Naive thymus-derived CD4-positive, alpha-beta T cell (primary cell): ENCODE results near the gene CDK4. TPM values are rescaled to one million over a fixed set of nuclear protein-coding genes. Genes with fewer than 3 reads are reported as not detected.

Experiments used
- ATAC-seq: fragments of 150-1000 bp; cut with Tn5 transposase; 2 replicates; pipeline ENCODE4 v1.10.0; 2021; ENCODE audit warnings: mild to moderate bottlenecking, moderate library complexity
- CTCF ChIA-PET: fragments of 350-600 bp; sonication (Branson Sonifier 250); formaldehyde crosslinking; loops from one replicate; lab custom pipeline; 2021; ENCODE audit warnings: antibody characterized with exemption; lab: Charles Lee
- POLR2A ChIA-PET: fragments of 350-600 bp; sonication (Branson Sonifier 250); formaldehyde crosslinking; loops from one replicate; lab custom pipeline; 2021; ENCODE audit warnings: antibody characterized with exemption, inconsistent platforms; lab: Charles Lee
- DNase-seq, 9 donors: peaks; one replicate each; pipeline versions ENCODE4 v3.0.0 to v3.0.0-alpha.2; 2020 to 2022; ENCODE audit warnings: mixed read lengths in 1 of 9
- H3K27ac ChIP-seq: one replicate; pipeline ENCODE4 v1.7.0; 2013; ENCODE audit warnings: mild to moderate bottlenecking, low read depth, low read length, moderate library complexity
- H3K27me3 ChIP-seq, 2 donors: one replicate each; pipeline ENCODE4 v1.7.0; 2013; ENCODE audit warnings: low read length in 2 of 2, mild to moderate bottlenecking in 2 of 2, moderate library complexity in 2 of 2; ENCODE audit not compliant: control insufficient read depth in 2 of 2, insufficient read depth in 2 of 2
- H3K36me3 ChIP-seq, 3 experiments: 1 replicate in 2 of 3; 2 replicates in 1 of 3; pipeline ENCODE4 v1.7.0; 2013; ENCODE audit warnings: low read length in 3 of 3, mild to moderate bottlenecking in 3 of 3, moderate library complexity in 1 of 3; ENCODE audit not compliant: insufficient read depth in 3 of 3, control insufficient read depth in 2 of 3
- H3K4me1 ChIP-seq, 2 donors: one replicate each; pipeline ENCODE4 v1.7.0; 2013; ENCODE audit warnings: low read length in 2 of 2, mild to moderate bottlenecking in 2 of 2, moderate library complexity in 1 of 2; ENCODE audit not compliant: control insufficient read depth in 2 of 2, insufficient read depth in 2 of 2
- H3K4me3 ChIP-seq: 2 replicates; pipeline ENCODE4 v1.7.0; 2013; ENCODE audit warnings: mild to moderate bottlenecking, low read length
- H3K9me3 ChIP-seq, 3 experiments: 1 replicate in 2 of 3; 2 replicates in 1 of 3; pipeline ENCODE4 v1.7.0; 2013; ENCODE audit warnings: low read length in 3 of 3; ENCODE audit not compliant: control insufficient read depth in 2 of 3
- H3K27ac Mint-ChIP-seq, 9 donors: one replicate each; pipeline ENCODE4 v1.8.0; 2020 to 2022; ENCODE audit warnings: mixed read lengths in 9 of 9, mild to moderate bottlenecking in 8 of 9, moderate library complexity in 5 of 9, inconsistent platforms in 2 of 9
- H3K27me3 Mint-ChIP-seq, 5 donors: one replicate each; pipeline ENCODE4 v1.8.0; 2021 to 2022; ENCODE audit warnings: mixed read lengths in 5 of 5, mild to moderate bottlenecking in 1 of 5
- H3K36me3 Mint-ChIP-seq, 5 donors: one replicate each; pipeline ENCODE4 v1.8.0; 2020 to 2022; ENCODE audit warnings: mixed read lengths in 5 of 5, mild to moderate bottlenecking in 3 of 5, inconsistent platforms in 1 of 5
- H3K4me1 Mint-ChIP-seq, 7 donors: one replicate each; pipeline ENCODE4 v1.8.0; 2020 to 2022; ENCODE audit warnings: mixed read lengths in 7 of 7, mild to moderate bottlenecking in 3 of 7, inconsistent platforms in 1 of 7
- H3K4me3 Mint-ChIP-seq, 10 donors: one replicate each; pipeline ENCODE4 v1.8.0; 2020 to 2022; ENCODE audit warnings: mild to moderate bottlenecking in 10 of 10, mixed read lengths in 10 of 10, moderate library complexity in 6 of 10, inconsistent platforms in 2 of 10
- H3K9me3 Mint-ChIP-seq, 11 donors: one replicate each; pipeline ENCODE4 v1.8.0; 2020 to 2022; ENCODE audit warnings: mixed read lengths in 11 of 11, mild to moderate bottlenecking in 4 of 11, inconsistent platforms in 1 of 11, moderate library complexity in 1 of 11
- intact Hi-C, 2 donors: fragments of 100-400 bp; cut with micrococcal nuclease; formaldehyde crosslinking; loops; one replicate each; pipeline ENCODE4 v1.15.1; 2023
- microRNA-seq: library from miRNA; unstranded; fragments of <30 nt; microRNA quantifications from one replicate; pipeline ENCODE4 v1.2.0, GENCODE V29; 2022; ENCODE audit warnings: borderline microRNAs expressed
- polyA plus RNA-seq, 2 donors: library from polyadenylated mRNA; unstranded; fragments of 300-500 nt; fragmentation: Illumina TruSeq; gene quantifications; one replicate each; pipeline ENCODE4 v1.2.3, GENCODE V29; 2021
- total RNA-seq, 6 experiments: library from RNA in 5 of 6; stranded (reverse) in 5 of 6; gene quantifications; 1 replicate in 5 of 6; 2 replicates in 1 of 6; pipeline ENCODE4 v1.2.3 and lab custom pipeline; 2021 to 2026

CDK4 gene
- total and polyA plus RNA-seq, 7 experiments from 2014 or later, result 23.8 to 108 (median 49.5) TPM

DNA sequence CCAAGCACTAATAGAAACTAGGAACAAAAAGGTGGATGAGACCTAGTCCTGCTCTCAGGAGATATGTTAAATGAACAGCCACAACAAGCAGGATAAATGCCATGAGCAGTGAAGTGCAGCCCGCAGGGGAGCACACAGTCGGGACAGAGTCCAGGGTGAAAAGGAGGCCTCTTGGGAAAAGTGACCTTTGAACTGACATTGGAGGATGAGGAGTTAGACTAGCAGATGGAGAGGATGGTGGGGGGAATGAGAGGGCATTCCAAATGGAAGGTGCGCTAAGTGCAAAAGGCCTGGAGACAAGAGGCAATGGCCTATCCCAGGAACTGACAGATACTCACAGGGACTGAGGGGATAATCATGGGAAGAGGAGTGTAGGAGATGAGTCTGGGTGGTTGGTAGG, 53.7 kb downstream of the CDK4 start:
- no peaks in the 10 kb centered on the region for H3K27me3 Mint-ChIP-seq
- no peak overlapping the region for H3K4me3 Mint-ChIP-seq
- H3K4me1 ChIP-seq, result peaks cover 13 to 17% of the 10 kb centered on the region in 2 donors
- H3K4me1 Mint-ChIP-seq, result peaks cover 3 to 27% (median 13%) of the 10 kb centered on the region in 7 donors
- POLR2A ChIA-PET, result interaction anchor here (0.7 kb wide), 2 partner anchors 43 to 152 kb away, joined by 3 to 4 read pairs; no protein-coding TSS in a partner anchor
- H3K4me3 ChIP-seq, result no peak overlapping the region
- H3K36me3 Mint-ChIP-seq, result peaks cover 12 to 61% (median 54%) of the 10 kb centered on the region in 5 donors
- peaks cover 0 to 9% (median 2%) of the 10 kb centered on the region in 11 donors for H3K9me3 Mint-ChIP-seq
- H3K27me3 ChIP-seq, result no peaks in the 10 kb centered on the region
- DNase-seq, result no peak
- intact Hi-C loops, result loop anchor here in 1 of 2 donors (10.0 kb wide), 1 partner anchor 244 kb away; the partner anchor contains the start of genes GLI1 and INHBE
- no peak overlapping the region for H3K27ac Mint-ChIP-seq
- H3K27ac ChIP-seq, result no peak overlapping the region
- CTCF ChIA-PET, result no interaction called here
- ATAC-seq, result no peak
- peaks cover 9 to 59% (median 15%) of the 10 kb centered on the region in 3 experiments for H3K36me3 ChIP-seq
- H3K9me3 ChIP-seq, result peaks cover 0 to 4% (median 0%) of the 10 kb centered on the region in 3 experiments

Small RNAs within 50 kb of the gene (microRNA-seq; reads per million reads assigned to microRNA genes)
- gene MIR6759, result not detected

Other genes starting within 250 kb of the CDK4 start
- gene DDIT3, start 231.8 kb downstream of the CDK4 start, total RNA-seq, result 100 to 1,000 TPM in 1 of 5 experiments, 10 to 100 TPM in 4; 19.6 to 124 (median 51.6) TPM
- gene DDIT3, start 231.8 kb downstream of the CDK4 start, polyA plus RNA-seq, result 10 to 100 TPM; 15.9 to 23.1 TPM
- gene MBD6, start 229.5 kb downstream of the CDK4 start, total RNA-seq, result 100 to 1,000 TPM in 4 of 5 experiments, 10 to 100 TPM in 1; 85.2 to 127 (median 120) TPM
- 1 to 10 TPM in 1 of 2 donors, under 1 TPM in 1; 0.50 to 1.0 TPM for gene MBD6, start 229.5 kb downstream of the CDK4 start, polyA plus RNA-seq
- 10 to 100 TPM; 52.1 to 78.8 (median 63.0) TPM for gene DCTN2, start 205.1 kb downstream of the CDK4 start, total RNA-seq
- 10 to 100 TPM; 53.9 to 78.8 TPM for gene DCTN2, start 205.1 kb downstream of the CDK4 start, polyA plus RNA-seq
- 1 to 10 TPM in 4 of 5 experiments, under 1 TPM in 1; 0.95 to 1.7 (median 1.0) TPM for gene KIF5A, start 202.3 kb downstream of the CDK4 start, total RNA-seq
- under 1 TPM; 0.06 to 0.09 TPM for gene KIF5A, start 202.3 kb downstream of the CDK4 start, polyA plus RNA-seq
- gene PIP4K2C, start 161.1 kb downstream of the CDK4 start, total RNA-seq, result 10 to 100 TPM; 20.1 to 29.7 (median 21.9) TPM
- gene PIP4K2C, start 161.1 kb downstream of the CDK4 start, polyA plus RNA-seq, result 10 to 100 TPM; 18.5 to 29.7 TPM
- 10 to 100 TPM; 25.1 to 42.5 (median 35.6) TPM for gene DTX3, start 147.5 kb downstream of the CDK4 start, total RNA-seq
- gene DTX3, start 147.5 kb downstream of the CDK4 start, polyA plus RNA-seq, result 1 to 10 TPM; 5.3 to 6.7 TPM
- 1 to 10 TPM in 1 of 5 experiments, under 1 TPM in 4; 0.29 to 1.2 (median 0.84) TPM for gene ARHGEF25, start 140.9 kb downstream of the CDK4 start, total RNA-seq
- gene ARHGEF25, start 140.9 kb downstream of the CDK4 start, polyA plus RNA-seq, result not detected
- 1 to 10 TPM in 1 of 5 experiments, not detected in 4; 1.4 TPM for gene B4GALNT1, start 119.1 kb downstream of the CDK4 start, total RNA-seq
- not detected for gene B4GALNT1, start 119.1 kb downstream of the CDK4 start, polyA plus RNA-seq
- gene OS9, start 58.2 kb downstream of the CDK4 start, total RNA-seq, result 100 to 1,000 TPM; 139 to 175 (median 171) TPM
- 10 to 100 TPM; 59.5 to 70.6 TPM for gene OS9, start 58.2 kb downstream of the CDK4 start, polyA plus RNA-seq
- gene AGAP2, start 13.6 kb downstream of the CDK4 start, total RNA-seq, result 10 to 100 TPM; 33.9 to 66.7 (median 60.4) TPM
- gene AGAP2, start 13.6 kb downstream of the CDK4 start, polyA plus RNA-seq, result 1 to 10 TPM; 3.0 to 6.0 TPM
- 10 to 100 TPM; 12.3 to 23.9 (median 20.3) TPM for gene TSPAN31, start 7.3 kb downstream of the CDK4 start, total RNA-seq
- gene TSPAN31, start 7.3 kb downstream of the CDK4 start, polyA plus RNA-seq, result 10 to 100 TPM; 50.1 to 50.5 TPM
- 10 to 100 TPM; 27.8 to 61.7 (median 44.4) TPM for gene MARCHF9, start 2.8 kb upstream of the CDK4 start, total RNA-seq
- 1 to 10 TPM; 3.2 to 6.6 TPM for gene MARCHF9, start 2.8 kb upstream of the CDK4 start, polyA plus RNA-seq
- 1 to 10 TPM in 4 of 5 experiments, under 1 TPM in 1; 0.97 to 2.6 (median 1.7) TPM for gene CYP27B1, start 14.8 kb upstream of the CDK4 start, total RNA-seq
- gene CYP27B1, start 14.8 kb upstream of the CDK4 start, polyA plus RNA-seq, result under 1 TPM in 1 of 2 donors, not detected in 1; 0.20 TPM
- gene METTL1, start 19.8 kb upstream of the CDK4 start, total RNA-seq, result 10 to 100 TPM; 11.8 to 30.9 (median 16.0) TPM
- gene METTL1, start 19.8 kb upstream of the CDK4 start, polyA plus RNA-seq, result 10 to 100 TPM; 13.1 to 20.5 TPM
- gene EEF1AKMT3, start 20.3 kb upstream of the CDK4 start, total RNA-seq, result 1 to 10 TPM; 1.4 to 5.0 (median 2.1) TPM
- gene EEF1AKMT3, start 20.3 kb upstream of the CDK4 start, polyA plus RNA-seq, result 1 to 10 TPM; 3.0 to 3.2 TPM
- gene TSFM, start 30.5 kb upstream of the CDK4 start, total RNA-seq, result 10 to 100 TPM; 17.8 to 34.9 (median 22.3) TPM
- 10 to 100 TPM; 26.4 to 30.0 TPM for gene TSFM, start 30.5 kb upstream of the CDK4 start, polyA plus RNA-seq
- 10 to 100 TPM in 2 of 5 experiments, 1 to 10 TPM in 3; 1.7 to 20.3 (median 8.2) TPM for gene AVIL, start 66.4 kb upstream of the CDK4 start, total RNA-seq
- under 1 TPM; 0.17 to 0.32 TPM for gene AVIL, start 66.4 kb upstream of the CDK4 start, polyA plus RNA-seq
- gene CTDSP2, start 94.4 kb upstream of the CDK4 start, total RNA-seq, result 100 to 1,000 TPM; 124 to 295 (median 145) TPM
- 100 to 1,000 TPM in 1 of 2 donors, 10 to 100 TPM in 1; 86.9 to 110 TPM for gene CTDSP2, start 94.4 kb upstream of the CDK4 start, polyA plus RNA-seq
- 10 to 100 TPM in 1 of 5 experiments, 1 to 10 TPM in 4; 7.2 to 12.3 (median 8.2) TPM for gene ATP23, start 189.3 kb upstream of the CDK4 start, total RNA-seq
- 10 to 100 TPM; 30.1 to 31.1 TPM for gene ATP23, start 189.3 kb upstream of the CDK4 start, polyA plus RNA-seq